IMR-90 (cell line): Measurements from ENCODE around the gene XYLB.

Experiments
- BHLHE40 ChIP-seq: fragments of 150-350 bp; IDR thresholded peaks from 2 replicates; pipeline ENCODE4 v1.6.1; 2016; ENCODE audit warnings: mild to moderate bottlenecking, low read depth, low read length
- CEBPB ChIP-seq: IDR thresholded peaks from 2 replicates; pipeline ENCODE4 v1.6.1; 2012; ENCODE audit warnings: low read depth, low read length, improper control_type of control experiment
- FOS ChIP-seq: fragments of 150-350 bp; IDR thresholded peaks from 2 replicates; pipeline ENCODE4 v1.6.1; 2016; ENCODE audit warnings: low read depth, low read length
- MAZ ChIP-seq: IDR thresholded peaks from 2 replicates; pipeline ENCODE4 v1.6.1; 2012; ENCODE audit warnings: low read depth, mild to moderate bottlenecking, low read length, improper control_type of control experiment, moderate library complexity, borderline replicate concordance
- MXI1 ChIP-seq: IDR thresholded peaks from 2 replicates; pipeline ENCODE4 v1.6.1; 2012; ENCODE audit warnings: low read depth, mild to moderate bottlenecking, low read length, moderate library complexity, borderline replicate concordance
- POLR2A ChIP-seq: IDR thresholded peaks from 2 replicates; pipeline ENCODE4 v1.6.1; 2012; ENCODE audit warnings: mild to moderate bottlenecking, low read depth, low read length
- RAD21 ChIP-seq: IDR thresholded peaks from 2 replicates; pipeline ENCODE4 v1.6.1; 2012; ENCODE audit warnings: low read length, improper control_type of control experiment
- RCOR1 ChIP-seq: IDR thresholded peaks from 2 replicates; pipeline ENCODE4 v1.6.1; 2012; ENCODE audit warnings: mild to moderate bottlenecking, low read length, improper control_type of control experiment; ENCODE audit not compliant: insufficient replicate concordance
- RFX5 ChIP-seq: IDR thresholded peaks from 2 replicates; pipeline ENCODE4 v1.8.0; 2012; ENCODE audit warnings: low read depth, mild to moderate bottlenecking, low read length, moderate library complexity
- SMC3 ChIP-seq: fragments of 150-350 bp; IDR thresholded peaks from 2 replicates; pipeline ENCODE4 v1.6.1; 2016; ENCODE audit warnings: low read depth, mild to moderate bottlenecking, antibody characterized with exemption, low read length, moderate library complexity
- USF2 ChIP-seq: fragments of 150-350 bp; IDR thresholded peaks from 2 replicates; pipeline ENCODE4 v1.6.1; 2017; ENCODE audit warnings: mild to moderate bottlenecking, antibody characterized with exemption, low read length, low read depth
- TF ChIP-seq, protein P1 (sequence below): conservative IDR thresholded peaks from 2 replicates; pipeline ENCODE4 v1.5.1; 2012; ENCODE audit warnings: mild to moderate bottlenecking, low read depth, low read length, improper control_type of control experiment
- TF ChIP-seq, protein P2 (sequence below): fragments of 150-350 bp; IDR thresholded peaks from 2 replicates; pipeline ENCODE4 v1.6.1; 2016; ENCODE audit warnings: low read depth, mild to moderate bottlenecking, low read length, moderate library complexity, borderline replicate concordance

GRCh38 chr3:38346587-38347410, at the start of gene XYLB:
- TF ChIP-seq RAD21 (peak; percentile 59), RFX5 (no peak), FOS (no peak), POLR2A (no peak), MAZ (peak; percentile 78; the same call in 1 of the 2 replicates), CEBPB (0 out of 2 replicates have a peak, but pooled peaks have one; percentile 51), MXI1 (peak; percentile 96), RCOR1 (no peak), BHLHE40 (peak; percentile 27; the same call in 1 of the 2 replicates), SMC3 (peak; percentile 62), USF2 (peak; percentile 82)
- TF ChIP-seq, protein P1, sequence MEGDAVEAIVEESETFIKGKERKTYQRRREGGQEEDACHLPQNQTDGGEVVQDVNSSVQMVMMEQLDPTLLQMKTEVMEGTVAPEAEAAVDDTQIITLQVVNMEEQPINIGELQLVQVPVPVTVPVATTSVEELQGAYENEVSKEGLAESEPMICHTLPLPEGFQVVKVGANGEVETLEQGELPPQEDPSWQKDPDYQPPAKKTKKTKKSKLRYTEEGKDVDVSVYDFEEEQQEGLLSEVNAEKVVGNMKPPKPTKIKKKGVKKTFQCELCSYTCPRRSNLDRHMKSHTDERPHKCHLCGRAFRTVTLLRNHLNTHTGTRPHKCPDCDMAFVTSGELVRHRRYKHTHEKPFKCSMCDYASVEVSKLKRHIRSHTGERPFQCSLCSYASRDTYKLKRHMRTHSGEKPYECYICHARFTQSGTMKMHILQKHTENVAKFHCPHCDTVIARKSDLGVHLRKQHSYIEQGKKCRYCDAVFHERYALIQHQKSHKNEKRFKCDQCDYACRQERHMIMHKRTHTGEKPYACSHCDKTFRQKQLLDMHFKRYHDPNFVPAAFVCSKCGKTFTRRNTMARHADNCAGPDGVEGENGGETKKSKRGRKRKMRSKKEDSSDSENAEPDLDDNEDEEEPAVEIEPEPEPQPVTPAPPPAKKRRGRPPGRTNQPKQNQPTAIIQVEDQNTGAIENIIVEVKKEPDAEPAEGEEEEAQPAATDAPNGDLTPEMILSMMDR: peak; percentile 85
- TF ChIP-seq, protein P2, sequence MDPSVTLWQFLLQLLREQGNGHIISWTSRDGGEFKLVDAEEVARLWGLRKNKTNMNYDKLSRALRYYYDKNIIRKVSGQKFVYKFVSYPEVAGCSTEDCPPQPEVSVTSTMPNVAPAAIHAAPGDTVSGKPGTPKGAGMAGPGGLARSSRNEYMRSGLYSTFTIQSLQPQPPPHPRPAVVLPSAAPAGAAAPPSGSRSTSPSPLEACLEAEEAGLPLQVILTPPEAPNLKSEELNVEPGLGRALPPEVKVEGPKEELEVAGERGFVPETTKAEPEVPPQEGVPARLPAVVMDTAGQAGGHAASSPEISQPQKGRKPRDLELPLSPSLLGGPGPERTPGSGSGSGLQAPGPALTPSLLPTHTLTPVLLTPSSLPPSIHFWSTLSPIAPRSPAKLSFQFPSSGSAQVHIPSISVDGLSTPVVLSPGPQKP: no peak
